Fibroblast of upper back skin (primary cell): ENCODE measurements around the gene TBC1D9B.
A peak's percentile ranks its signal among the peaks of the same experiment; 100 is the strongest.
"Not testable (repeated sequence)": the region's sequence is repeated elsewhere in the genome, so short reads cannot be mapped to it uniquely, and the experiment has no call there.

ENCODE experiments used
- DNase-seq: peaks from one replicate; pipeline ENCODE4 v3.0.0-alpha.2; 2013

TBC1D9B gene

GRCh38 chr5:179836225-179837019, 71.3 kb downstream of the TBC1D9B start:
- no peak for DNase-seq

- DNase-seq: not testable (repeated sequence)
These were observed 72.8 kb downstream of the TBC1D9B start for GRCh38 chr5:179834871-179835270.

GRCh38 chr5:179834120-179834519, 73.6 kb downstream of the TBC1D9B start:
- no peak for DNase-seq

- no peak for DNase-seq
These were observed 74.0 kb downstream of the TBC1D9B start for GRCh38 chr5:179833709-179834070.

DNA sequence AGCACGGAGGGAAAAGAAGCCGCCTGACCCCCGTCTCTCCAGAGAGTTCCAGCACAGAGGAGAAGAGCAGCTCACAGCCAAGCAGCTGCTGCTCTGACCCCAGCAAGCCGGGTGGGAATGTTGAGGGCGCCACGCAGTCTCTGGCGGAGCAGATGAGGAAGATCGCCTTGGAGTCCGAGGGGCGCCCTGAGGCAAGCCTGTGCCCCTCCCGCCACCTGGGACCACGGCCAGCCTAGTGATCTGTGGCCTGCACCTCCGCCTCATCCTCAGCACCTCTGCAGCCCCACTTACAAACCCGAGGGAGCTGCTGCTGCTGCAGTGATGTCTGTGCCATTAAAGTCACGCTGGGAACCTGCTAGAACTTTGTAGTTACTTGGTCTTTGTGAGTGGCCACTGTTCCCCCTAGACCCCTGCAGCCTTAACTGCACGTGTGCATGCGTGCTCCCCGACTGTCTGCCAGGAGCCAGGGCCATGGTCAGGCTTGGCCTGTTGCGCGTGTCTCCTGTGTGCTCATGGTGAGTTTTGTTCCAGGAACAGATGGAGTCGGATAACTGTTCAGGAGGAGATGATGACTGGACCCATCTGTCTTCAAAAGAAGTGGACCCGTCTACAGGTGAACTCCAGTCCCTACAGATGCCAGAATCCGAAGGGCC, 74.5 kb downstream of the TBC1D9B start:
- DNase-seq: no peak

DNA sequence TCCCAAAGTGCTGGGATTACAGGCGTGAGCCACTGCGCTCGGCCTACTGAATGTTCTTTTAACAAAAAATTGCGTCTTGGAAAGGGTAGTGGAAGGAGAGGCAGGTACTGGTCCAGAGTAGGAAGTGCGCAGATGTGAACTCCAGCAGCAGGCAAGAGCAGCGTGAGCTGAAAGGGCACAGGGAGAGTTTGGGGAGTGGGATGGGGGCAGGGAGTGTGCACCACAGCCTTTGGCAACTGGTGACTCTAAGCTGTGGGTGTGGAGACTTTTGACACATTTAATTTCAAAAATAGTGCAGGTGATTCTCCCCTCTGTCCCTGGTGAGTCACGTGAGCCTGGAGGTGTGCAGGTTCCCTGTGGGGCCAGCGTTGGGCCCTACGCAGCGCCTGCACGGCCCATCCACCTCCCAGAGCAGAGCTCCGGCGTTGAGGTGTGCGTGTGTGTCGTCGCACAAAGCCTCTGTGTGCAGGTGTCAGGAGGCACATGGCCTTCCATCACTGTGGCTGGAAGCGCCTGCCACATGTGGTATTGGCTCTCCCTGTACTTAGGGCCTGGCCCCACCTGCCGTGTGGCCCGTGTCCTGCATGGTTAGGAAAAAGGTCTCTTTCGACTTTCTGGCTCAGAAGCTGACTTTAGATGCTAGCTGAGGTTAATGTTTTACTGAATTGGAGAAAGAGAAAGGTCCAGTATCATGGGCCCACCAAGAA, 75.5 kb downstream of the TBC1D9B start:
- no peak for DNase-seq

DNA sequence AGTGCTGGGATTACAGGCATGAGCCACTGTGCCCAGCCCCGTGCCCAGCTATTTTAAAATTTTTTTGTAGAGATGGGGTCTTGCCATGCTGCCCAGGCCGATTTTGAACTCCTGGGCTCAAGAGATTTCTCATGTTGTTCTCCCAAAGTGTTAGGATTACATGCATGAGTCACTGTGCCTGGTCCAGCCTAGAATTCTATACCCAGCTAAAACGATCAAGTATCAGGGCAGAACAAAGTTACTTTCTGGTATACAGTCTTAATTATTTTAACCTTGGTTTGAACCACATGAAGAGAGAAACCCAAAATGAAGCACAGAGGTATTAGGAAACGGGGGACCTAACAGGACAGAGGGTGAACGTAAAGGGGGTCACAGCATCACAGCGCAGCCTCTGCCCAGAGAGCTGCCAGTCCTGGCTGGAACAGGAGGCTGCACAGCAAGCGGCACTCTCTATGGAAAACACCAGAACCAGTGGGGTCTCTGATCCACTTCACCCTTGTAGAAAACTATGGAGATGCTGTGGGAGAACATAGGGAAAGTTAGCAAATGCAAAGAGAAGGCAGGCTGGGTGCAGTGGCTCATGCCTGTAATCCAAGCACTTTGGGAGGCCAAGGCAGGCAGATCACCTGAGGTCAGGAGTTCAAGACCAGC, 76.8 kb downstream of the TBC1D9B start:
- no peak for DNase-seq

GRCh38 chr5:179829732-179830435, 77.8 kb downstream of the TBC1D9B start:
- no peak for DNase-seq

DNA sequence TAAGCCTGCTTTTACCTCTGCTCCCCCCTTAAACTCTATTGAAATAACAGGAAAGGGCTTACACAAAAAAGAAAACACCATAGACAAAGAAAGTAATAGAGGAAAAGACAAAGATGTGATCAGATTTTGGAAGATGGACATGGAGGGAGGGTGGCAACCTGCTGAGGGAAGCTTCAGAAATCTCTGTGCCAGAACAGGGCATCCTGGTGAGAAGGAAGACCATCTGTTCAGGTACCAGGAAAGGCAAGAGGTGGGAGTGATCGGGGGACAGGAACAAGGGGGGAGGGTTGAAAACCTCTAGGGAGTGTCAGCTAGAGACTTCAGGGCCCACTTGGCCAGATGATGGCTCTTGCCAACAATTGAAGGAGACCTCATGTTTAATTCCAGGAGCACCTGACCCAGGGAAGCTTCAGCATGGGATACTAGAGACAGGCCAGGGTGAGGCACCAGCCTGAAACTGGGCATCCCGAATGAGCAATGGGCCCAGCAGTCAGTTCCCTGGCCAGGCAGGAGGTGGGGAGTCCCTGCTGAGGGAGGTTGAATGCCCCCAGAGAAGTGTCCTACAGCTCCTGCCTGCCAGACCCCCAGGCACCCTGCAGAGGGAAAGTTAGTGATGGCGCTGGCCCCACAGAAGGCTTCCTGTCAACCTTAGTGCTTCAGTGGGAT, 78.8 kb downstream of the TBC1D9B start:
- DNase-seq: no peak

- DNase-seq: peak; percentile 33
These were observed 80.0 kb downstream of the TBC1D9B start for GRCh38 chr5:179827680-179828079.

- no peak for DNase-seq
These were observed 82.0 kb downstream of the TBC1D9B start for GRCh38 chr5:179825655-179826182.

GRCh38 chr5:179824745-179825112, 83.0 kb downstream of the TBC1D9B start:
- DNase-seq: no peak

DNA sequence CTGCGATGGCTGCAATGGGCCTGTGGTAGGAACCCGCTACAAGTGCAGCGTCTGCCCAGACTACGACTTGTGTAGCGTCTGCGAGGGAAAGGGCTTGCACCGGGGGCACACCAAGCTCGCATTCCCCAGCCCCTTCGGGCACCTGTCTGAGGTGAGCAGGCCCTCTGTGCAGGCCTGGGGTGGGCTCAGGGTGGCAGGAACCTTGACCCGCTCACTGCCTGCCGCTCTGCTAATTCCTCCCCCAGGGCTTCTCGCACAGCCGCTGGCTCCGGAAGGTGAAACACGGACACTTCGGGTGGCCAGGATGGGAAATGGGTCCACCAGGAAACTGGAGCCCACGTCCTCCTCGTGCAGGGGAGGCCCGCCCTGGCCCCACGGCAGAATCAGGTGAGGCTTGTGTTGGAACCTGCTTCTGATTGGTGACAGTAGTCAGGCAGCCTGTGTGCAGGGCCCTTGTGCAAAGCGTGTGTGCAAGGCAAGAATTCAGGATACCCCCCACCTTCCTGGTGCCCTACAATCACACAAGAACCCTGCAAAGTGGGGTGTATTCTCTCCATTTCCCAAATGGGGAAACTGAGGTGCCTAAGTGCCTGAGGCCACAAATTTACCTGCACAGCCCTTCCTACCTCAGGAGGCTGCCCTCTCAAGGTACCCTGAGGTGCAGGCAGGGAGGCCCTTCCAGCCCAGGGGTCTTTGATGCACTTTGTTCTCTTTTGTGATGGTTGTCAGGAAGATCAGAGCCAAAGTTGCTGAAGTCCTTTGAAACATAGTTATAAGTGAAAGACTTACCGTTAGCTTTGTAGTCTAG, 83.6 kb downstream of the TBC1D9B start:
- DNase-seq: no peak

DNA sequence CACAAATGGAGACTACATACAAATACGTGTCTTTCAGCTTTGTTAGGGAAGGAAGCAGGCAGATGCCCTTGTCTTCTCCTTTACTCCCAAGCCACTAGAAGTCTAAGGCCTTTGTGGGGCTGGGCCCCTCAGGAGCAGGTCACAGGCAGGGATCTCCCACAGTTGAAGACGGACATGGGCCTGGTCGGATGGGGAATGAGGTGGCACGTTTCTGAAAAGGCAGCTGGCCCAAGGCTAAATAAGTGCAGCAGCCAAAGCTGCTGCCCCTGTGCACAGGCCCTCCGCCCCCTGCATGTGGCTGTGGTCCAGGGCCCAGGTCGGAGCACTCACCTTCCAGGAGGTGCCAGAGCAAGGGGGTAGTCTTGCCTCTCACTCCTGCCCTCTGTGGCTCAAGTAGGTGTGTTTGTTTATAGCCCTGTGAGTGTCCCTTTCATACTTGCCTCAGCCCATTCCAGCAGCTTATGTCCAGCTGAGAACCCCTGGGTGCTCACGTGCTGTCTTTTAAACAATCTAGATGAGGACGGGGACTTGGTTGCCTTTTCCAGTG, 85.2 kb downstream of the TBC1D9B start:
- DNase-seq: no peak

GRCh38 chr5:179822059-179822432, 85.7 kb downstream of the TBC1D9B start:
- no peak for DNase-seq

- DNase-seq: peak; percentile 92
These were observed 86.2 kb downstream of the TBC1D9B start for GRCh38 chr5:179821298-179822058.

- DNase-seq: peak; percentile 71
These were observed 87.0 kb downstream of the TBC1D9B start, which contains the start of gene SQSTM1 for GRCh38 chr5:179820483-179821297. TSS of gene SQSTM1 (plus strand) at chr5:179820905. CDS start at chr5:179820937, 32 bp downstream.

DNA sequence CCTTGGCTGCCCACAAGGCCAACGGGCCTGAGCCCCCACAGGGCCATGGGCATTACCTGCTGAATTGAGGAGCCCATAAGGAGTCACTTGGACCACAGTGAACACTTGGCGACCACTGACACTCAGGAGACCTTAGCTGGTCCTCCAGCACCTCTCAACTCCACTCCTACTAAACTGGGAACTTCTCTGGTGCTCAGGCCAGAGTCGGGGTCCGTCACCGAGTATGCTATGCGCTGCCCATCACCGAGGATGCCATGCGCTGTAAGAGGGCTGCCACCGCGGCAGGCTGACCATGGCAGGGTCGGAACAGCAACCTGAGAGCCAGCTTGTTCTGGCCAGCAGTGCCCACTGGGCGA, 87.6 kb downstream of the TBC1D9B start:
- DNase-seq: no peak
